Neural progenitor cell (in vitro differentiated cells): Measurements from ENCODE around the gene MORN5.

Source experiments
- CTCF ChIP-seq: fragments of 200-600 bp; sonication (generic); IDR thresholded peaks from 2 replicates; pipeline ENCODE4 v1.5.1; 2017; ENCODE audit warnings: antibody characterized with exemption, mild to moderate bottlenecking
- EZH2 ChIP-seq: fragments of 200-600 bp; sonication (generic); IDR thresholded peaks from 2 replicates; pipeline ENCODE4 v1.6.1; 2017; ENCODE audit warnings: antibody characterized with exemption, mild to moderate bottlenecking, moderate library complexity
- EZH2phosphoT487 ChIP-seq: fragments of 200-600 bp; sonication (generic); IDR thresholded peaks from 2 replicates; pipeline ENCODE4 v1.6.1; 2017; ENCODE audit warnings: antibody characterized with exemption

- no peak for TF ChIP-seq EZH2phosphoT487
- TF ChIP-seq CTCF = no peak
- TF ChIP-seq EZH2 = no peak
These were observed 28.2 kb upstream of the MORN5 start for GRCh38 chr9:122131401-122132001.
